HFF-Myc (cell line): ENCODE results near the gene UPK1B.

ENCODE experiments used
- DNase-seq: peaks from one replicate; pipeline ENCODE4 v3.0.0-alpha.2; 2011; ENCODE audit warnings: low read depth; ENCODE audit errors: extremely low read depth
- H3K4me3 ChIP-seq: replicated peaks from 2 replicates; pipeline ENCODE4 v1.5.1; 2011; ENCODE audit warnings: low read depth, mild to moderate bottlenecking, control low read depth, low read length
- CTCF ChIP-seq: IDR thresholded peaks from 2 replicates; pipeline ENCODE4 v1.5.1; 2012; ENCODE audit warnings: mild to moderate bottlenecking, low read depth, low read length, control low read depth; ENCODE audit errors: missing control alignments

Gene UPK1B

DNA sequence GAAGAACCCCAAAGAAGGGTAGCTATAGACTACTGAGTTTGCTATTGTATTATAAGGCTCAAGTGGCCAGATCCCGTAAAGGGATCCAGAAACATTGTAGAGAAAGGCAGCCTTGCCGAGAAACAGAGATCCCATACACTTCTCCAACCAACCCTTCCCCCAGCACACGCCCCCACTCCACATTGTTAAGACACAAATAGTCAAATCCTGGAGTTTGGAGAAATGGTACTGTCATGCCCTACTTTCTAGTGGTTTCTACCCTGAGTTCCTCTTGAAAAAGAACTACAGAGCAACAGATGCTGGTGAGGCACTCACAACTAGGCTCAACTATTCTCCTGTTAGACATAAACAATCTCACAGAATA, 34.1 kb downstream of the UPK1B start:
- TF ChIP-seq CTCF: no peak
- DNase-seq: no peak
- no peak overlapping the region for H3K4me3 ChIP-seq

DNA sequence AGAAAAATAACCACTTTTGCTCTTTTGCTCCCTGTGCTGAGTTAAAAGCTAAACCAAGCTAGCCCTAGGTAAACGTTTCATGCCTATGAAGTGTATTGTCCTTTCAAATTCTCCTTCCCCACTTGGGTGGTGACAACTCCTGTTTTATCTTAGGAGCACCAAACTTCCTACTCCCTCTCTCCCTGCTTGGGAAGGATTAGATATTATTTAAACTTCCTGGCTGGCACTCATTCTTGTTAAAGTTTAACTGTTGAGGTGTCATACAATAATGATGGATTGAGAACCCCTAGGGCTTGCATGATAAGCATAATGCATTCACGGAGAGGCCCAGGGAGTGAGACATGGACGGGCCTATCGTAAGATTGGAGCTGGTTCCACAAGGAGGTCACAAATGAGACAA, 37.8 kb downstream of the UPK1B start:
- TF ChIP-seq CTCF: no peak
- DNase-seq: no peak
- H3K4me3 ChIP-seq: no peak overlapping the region

GRCh38 chr3:119211803-119212202, 38.4 kb downstream of the UPK1B start:
- no peak overlapping the region for H3K4me3 ChIP-seq
- no peak for DNase-seq
- no peak for TF ChIP-seq CTCF

GRCh38 chr3:119219069-119219468, 45.7 kb downstream of the UPK1B start:
- TF ChIP-seq CTCF: no peak
- no peak overlapping the region for H3K4me3 ChIP-seq
- DNase-seq: no peak

GRCh38 chr3:119220198-119220597, 46.8 kb downstream of the UPK1B start:
- DNase-seq: no peak
- H3K4me3 ChIP-seq: no peak overlapping the region
- no peak for TF ChIP-seq CTCF

DNA sequence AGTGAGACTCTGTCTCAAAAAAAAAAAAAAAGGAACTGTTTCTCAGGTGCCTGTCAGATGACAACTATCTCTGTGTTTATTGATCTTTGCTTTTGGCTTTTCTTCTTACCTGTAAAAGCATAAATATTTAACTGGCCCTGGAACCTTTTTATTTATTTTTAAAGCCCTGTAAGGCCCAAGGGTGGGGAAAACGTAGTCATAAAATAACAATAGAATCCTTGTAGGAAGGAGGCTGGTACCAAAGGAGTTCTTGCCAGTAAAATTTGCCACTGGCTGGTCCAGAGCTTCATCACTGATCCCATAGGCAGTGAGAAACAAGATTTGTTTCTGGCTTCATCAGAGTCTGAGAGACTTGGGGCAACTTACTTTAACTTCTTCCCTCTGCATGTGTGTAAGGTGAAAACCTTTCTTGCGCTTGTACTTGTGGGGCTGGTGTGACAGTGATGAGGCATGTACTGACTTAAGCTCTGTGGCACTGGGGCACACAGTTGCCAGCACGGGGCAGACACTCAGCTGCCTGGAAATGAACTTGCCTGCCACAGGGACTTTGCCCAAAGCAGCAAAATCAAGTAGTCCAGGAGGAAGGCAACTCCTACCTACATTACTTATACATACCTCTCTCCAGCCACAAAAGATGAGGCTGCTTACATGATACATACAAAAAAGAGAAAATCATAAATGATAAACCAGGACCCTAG, 47.7 kb downstream of the UPK1B start:
- no peak for TF ChIP-seq CTCF
- no peak overlapping the region for H3K4me3 ChIP-seq
- no peak for DNase-seq

DNA sequence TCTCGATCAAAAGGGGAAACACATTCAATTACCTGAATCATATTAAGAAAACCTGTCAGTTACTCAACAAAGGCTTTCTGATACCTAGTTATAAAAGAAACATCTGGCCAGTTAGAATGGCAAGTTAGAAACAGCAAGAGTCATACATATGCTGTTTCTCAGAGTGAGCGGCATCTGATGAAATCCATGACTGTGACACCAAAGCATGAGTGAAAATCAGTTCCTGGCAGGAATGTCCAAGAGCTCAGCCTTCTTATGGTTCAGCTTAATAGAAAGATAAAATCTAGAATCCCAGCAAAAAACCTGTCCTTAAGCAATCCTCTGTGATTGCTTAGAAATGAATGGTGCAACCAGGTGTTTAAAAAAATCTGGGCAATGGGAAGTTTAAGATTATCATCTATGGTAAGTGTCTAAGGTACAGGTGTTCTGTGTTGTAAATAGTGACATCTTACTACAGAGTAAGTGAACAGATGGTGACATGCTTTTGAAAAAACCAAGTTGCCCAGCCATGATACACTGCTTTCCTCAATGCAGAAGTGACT, 48.5 kb downstream of the UPK1B start:
- H3K4me3 ChIP-seq: no peak overlapping the region
- DNase-seq: no peak
- no peak for TF ChIP-seq CTCF
